ENCODE results near the gene RAE1.

GRCh38 chr20:57374931-57375651 lies 24.0 kb downstream of the RAE1 start:
- TF ChIP-seq CTCF (IDR thresholded peaks at IDR 0.05) (no peak), POLR2A (IDR thresholded peaks at IDR 0.05) (no peak)

Data from testis (tissue), 2 donors.